KMS-11 (cell line): ENCODE results near the gene TNN.

Source experiments
- H2AFZ ChIP-seq: fragments of 200-600 bp; sonication (generic); 2 replicates; pipeline ENCODE4 v1.6.1; 2016; ENCODE audit warnings: antibody characterized with exemption, mixed run types, low read depth
- H3K27ac ChIP-seq: fragments of 200-600 bp; sonication (generic); 2 replicates; pipeline ENCODE4 v1.6.1; 2016; ENCODE audit warnings: mild to moderate bottlenecking, mixed run types
- H3K27me3 ChIP-seq: fragments of 200-600 bp; sonication (generic); 2 replicates; pipeline ENCODE4 v1.6.1; 2017; ENCODE audit warnings: mild to moderate bottlenecking, low read depth, mixed run types, moderate library complexity; ENCODE audit not compliant: insufficient read depth
- H3K36me3 ChIP-seq: fragments of 200-600 bp; sonication (generic); 2 replicates; pipeline ENCODE4 v1.6.1; 2017; ENCODE audit warnings: mild to moderate bottlenecking, mixed run types; ENCODE audit not compliant: insufficient read depth
- H3K4me1 ChIP-seq: fragments of 200-600 bp; sonication (generic); 2 replicates; pipeline ENCODE4 v1.6.1; 2016; ENCODE audit warnings: mild to moderate bottlenecking, low read depth, mixed run types; ENCODE audit not compliant: poor library complexity, severe bottlenecking
- H3K4me2 ChIP-seq: fragments of 200-600 bp; sonication (generic); 2 replicates; pipeline ENCODE4 v1.7.0; 2016; ENCODE audit warnings: mild to moderate bottlenecking, mixed run types
- H3K4me3 ChIP-seq: fragments of 200-600 bp; sonication (generic); IDR thresholded peaks from 2 replicates; pipeline ENCODE4 v1.6.1; 2017; ENCODE audit warnings: low read depth, low read length, mixed read lengths; ENCODE audit not compliant: insufficient read depth
- H3K79me2 ChIP-seq: fragments of 200-600 bp; sonication (generic); 2 replicates; pipeline ENCODE4 v1.6.1; 2016; ENCODE audit warnings: low read depth, mixed run types; ENCODE audit not compliant: insufficient read depth
- H3K9ac ChIP-seq: fragments of 200-600 bp; sonication (generic); 2 replicates; pipeline ENCODE4 v1.6.1; 2016; ENCODE audit warnings: mild to moderate bottlenecking, mixed run types
- H4K20me1 ChIP-seq: fragments of 200-600 bp; sonication (generic); 2 replicates; pipeline ENCODE4 v1.6.1; 2016; ENCODE audit warnings: mild to moderate bottlenecking, mixed run types; ENCODE audit not compliant: insufficient read depth
- TF ChIP-seq, protein P1 (sequence below): fragments of 200-600 bp; sonication (generic); conservative IDR thresholded peaks from 2 replicates; pipeline ENCODE4 v1.6.1; 2017; ENCODE audit warnings: low read depth, mild to moderate bottlenecking, antibody characterized with exemption, low read length, moderate library complexity, mixed read lengths

TNN gene

DNA sequence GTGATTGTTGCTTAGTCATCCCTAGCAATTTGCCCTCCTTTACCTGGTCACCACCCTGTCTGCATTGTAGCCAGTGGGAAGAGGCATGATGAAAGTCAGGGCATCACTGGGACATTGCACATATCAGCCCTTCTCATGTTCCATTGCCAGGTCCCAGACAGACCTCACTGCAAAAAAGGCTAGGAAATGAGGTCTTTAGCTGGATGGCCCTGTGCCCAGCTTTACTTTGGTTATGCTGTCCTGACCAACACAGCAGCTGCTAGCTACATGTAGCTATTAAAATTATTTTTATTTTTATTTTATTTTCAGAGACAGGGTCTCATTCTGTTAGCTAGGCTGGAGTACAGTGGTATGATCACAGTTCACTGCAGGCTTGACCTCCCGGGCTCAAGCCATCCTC lies 52.9 kb downstream of the TNN start:
- H3K27me3 ChIP-seq = no peaks in the 10 kb centered on the region
- H2AFZ ChIP-seq = no peak overlapping the region

GRCh38 chr1:175124861-175125260 lies 57.2 kb downstream of the TNN start:
- no peaks in the 10 kb centered on the region for H3K79me2 ChIP-seq
- no peak overlapping the region for H3K9ac ChIP-seq
- TF ChIP-seq, protein P1, sequence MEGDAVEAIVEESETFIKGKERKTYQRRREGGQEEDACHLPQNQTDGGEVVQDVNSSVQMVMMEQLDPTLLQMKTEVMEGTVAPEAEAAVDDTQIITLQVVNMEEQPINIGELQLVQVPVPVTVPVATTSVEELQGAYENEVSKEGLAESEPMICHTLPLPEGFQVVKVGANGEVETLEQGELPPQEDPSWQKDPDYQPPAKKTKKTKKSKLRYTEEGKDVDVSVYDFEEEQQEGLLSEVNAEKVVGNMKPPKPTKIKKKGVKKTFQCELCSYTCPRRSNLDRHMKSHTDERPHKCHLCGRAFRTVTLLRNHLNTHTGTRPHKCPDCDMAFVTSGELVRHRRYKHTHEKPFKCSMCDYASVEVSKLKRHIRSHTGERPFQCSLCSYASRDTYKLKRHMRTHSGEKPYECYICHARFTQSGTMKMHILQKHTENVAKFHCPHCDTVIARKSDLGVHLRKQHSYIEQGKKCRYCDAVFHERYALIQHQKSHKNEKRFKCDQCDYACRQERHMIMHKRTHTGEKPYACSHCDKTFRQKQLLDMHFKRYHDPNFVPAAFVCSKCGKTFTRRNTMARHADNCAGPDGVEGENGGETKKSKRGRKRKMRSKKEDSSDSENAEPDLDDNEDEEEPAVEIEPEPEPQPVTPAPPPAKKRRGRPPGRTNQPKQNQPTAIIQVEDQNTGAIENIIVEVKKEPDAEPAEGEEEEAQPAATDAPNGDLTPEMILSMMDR = no peak
- H3K4me1 ChIP-seq = peaks cover 4% of the 10 kb centered on the region
- H2AFZ ChIP-seq = peak overlapping the region; percentile 4; the same call in 1 of the 2 replicates
- H3K4me3 ChIP-seq = no peak overlapping the region
- H3K36me3 ChIP-seq = no peaks in the 10 kb centered on the region
- no peak overlapping the region for H3K4me2 ChIP-seq
- H3K27ac ChIP-seq = no peak overlapping the region
- H4K20me1 ChIP-seq = no peaks in the 10 kb centered on the region
- no peaks in the 10 kb centered on the region for H3K27me3 ChIP-seq

More for the DNA sequence above, 52.9 kb downstream of the TNN start:
- no peaks in the 10 kb centered on the region for H3K36me3 ChIP-seq
- TF ChIP-seq, protein P1 = no peak
- no peaks in the 10 kb centered on the region for H4K20me1 ChIP-seq
- H3K27ac ChIP-seq = no peak overlapping the region
- H3K4me3 ChIP-seq = no peak overlapping the region
- no peak overlapping the region for H3K9ac ChIP-seq
- H3K79me2 ChIP-seq = no peaks in the 10 kb centered on the region
- H3K4me2 ChIP-seq = no peak overlapping the region
- no peaks in the 10 kb centered on the region for H3K4me1 ChIP-seq

DNA sequence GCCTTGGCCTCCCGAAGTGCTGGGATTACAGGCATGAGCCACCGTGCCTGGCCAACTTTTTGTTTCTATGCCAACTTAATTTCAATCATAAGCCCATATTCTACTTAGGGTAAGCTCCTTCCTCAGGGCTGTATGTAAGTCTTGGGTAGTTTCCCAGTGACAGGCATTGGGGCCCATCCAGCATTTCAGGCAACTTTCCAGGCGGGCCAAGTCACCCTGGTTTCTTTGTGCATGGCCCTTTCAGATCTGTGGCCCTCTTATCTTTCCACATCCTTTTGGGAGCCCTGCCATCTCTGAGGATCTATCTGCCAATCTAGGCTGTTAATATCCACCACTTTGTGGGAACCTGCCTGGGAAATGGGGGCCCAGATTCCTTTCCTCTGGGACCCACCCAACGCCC lies 58.7 kb downstream of the TNN start:
- Histone ChIP-seq H3K4me3 (no peak overlapping the region), H3K36me3 (no peaks in the 10 kb centered on the region), H3K79me2 (no peaks in the 10 kb centered on the region), H2AFZ (no peak overlapping the region), H3K27ac (no peak overlapping the region), H4K20me1 (no peaks in the 10 kb centered on the region), H3K9ac (no peak overlapping the region), H3K27me3 (no peaks in the 10 kb centered on the region), H3K4me1 (peaks cover 6% of the 10 kb centered on the region), H3K4me2 (no peak overlapping the region)
- TF ChIP-seq, protein P1 = no peak

DNA sequence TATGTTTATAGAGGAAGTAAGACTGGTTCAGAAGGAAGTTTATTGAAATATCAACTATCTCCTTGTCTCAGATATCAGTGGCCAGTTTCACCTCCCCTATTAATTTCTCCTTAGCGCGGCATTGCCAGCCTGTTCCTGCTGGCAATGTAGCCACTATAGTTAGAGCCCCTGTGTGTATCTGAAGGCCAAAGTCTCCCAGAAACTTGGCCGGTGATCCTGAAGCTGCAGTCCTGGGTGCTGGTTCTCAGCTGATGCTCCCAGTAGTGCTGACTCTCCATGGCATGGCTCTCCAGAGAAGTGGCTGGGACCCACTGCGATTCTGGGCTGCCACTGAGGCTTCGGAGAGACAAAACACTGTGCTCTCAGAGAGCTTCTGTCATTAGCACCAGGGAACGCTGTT lies 59.9 kb downstream of the TNN start:
- Histone ChIP-seq H3K9ac (no peak overlapping the region), H3K79me2 (no peaks in the 10 kb centered on the region), H3K4me1 (peaks cover 6% of the 10 kb centered on the region), H3K4me3 (no peak overlapping the region), H3K4me2 (no peak overlapping the region), H3K27ac (no peak overlapping the region), H4K20me1 (no peaks in the 10 kb centered on the region), H3K27me3 (no peaks in the 10 kb centered on the region), H3K36me3 (no peaks in the 10 kb centered on the region), H2AFZ (no peak overlapping the region)
- TF ChIP-seq, protein P1 = no peak

GRCh38 chr1:175128523-175128922 lies 60.9 kb downstream of the TNN start:
- Histone ChIP-seq H2AFZ (no peak overlapping the region), H3K27ac (no peak overlapping the region), H3K4me2 (no peak overlapping the region), H3K9ac (no peak overlapping the region), H4K20me1 (no peaks in the 10 kb centered on the region), H3K4me3 (no peak overlapping the region), H3K27me3 (no peaks in the 10 kb centered on the region), H3K36me3 (no peaks in the 10 kb centered on the region), H3K79me2 (no peaks in the 10 kb centered on the region), H3K4me1 (peaks cover 6% of the 10 kb centered on the region)
- TF ChIP-seq, protein P1 = no peak
